GM21515 (cell line): Measurements from ENCODE around the gene KIF22.
"Not testable (repeated sequence)": the region's sequence is repeated elsewhere in the genome, so short reads cannot be mapped to it uniquely, and the experiment has no call there.

Experiments
- ATAC-seq: cut with Tn5 transposase; IDR thresholded peaks from one replicate; pipeline ENCODE4 v1.9.1; 2021; ENCODE audit not compliant: unreplicated experiment

The KIF22 gene

DNA sequence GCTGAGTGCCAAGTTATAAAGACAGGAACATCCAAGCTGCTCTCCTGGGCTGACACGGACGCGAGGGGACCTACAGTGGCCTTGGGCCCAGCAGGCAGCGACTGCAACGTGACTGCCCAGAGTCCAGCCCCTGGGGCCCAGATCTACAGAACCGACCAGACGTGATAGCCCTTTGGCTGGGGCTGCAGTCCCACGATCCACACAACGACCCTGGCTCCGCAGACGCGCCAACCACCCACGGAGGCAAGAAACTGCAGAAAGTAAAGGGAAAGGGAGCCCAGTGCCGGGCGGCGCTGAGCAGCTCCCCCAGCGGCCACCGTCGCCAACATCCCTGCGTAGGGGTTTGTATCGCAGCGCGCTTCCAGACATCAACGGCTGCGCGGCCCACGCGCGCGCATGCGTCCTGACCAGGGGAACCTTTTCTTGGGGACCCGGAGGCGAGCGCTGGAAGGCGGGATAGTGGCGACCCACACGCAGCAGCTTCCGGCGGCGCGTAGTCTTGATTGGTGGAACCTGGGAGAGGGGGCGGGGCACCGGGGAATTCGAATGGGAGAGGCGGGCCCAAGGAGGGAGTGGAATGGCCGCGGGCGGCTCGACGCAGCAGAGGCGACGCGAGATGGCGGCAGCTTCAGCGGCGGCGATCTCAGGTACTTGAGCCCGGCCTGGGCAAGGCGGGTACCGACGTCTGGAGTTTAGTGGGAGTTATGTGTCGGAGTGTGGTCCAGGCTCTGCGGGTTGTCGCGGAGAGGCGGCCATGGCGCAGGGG lies at the start of gene KIF22:
TSS of gene KIF22 (plus strand) at position 569 of the 766 bp plus-strand sequence. CDS start at position 578, 9 bp downstream.
- peak; percentile 87 for ATAC-seq

DNA sequence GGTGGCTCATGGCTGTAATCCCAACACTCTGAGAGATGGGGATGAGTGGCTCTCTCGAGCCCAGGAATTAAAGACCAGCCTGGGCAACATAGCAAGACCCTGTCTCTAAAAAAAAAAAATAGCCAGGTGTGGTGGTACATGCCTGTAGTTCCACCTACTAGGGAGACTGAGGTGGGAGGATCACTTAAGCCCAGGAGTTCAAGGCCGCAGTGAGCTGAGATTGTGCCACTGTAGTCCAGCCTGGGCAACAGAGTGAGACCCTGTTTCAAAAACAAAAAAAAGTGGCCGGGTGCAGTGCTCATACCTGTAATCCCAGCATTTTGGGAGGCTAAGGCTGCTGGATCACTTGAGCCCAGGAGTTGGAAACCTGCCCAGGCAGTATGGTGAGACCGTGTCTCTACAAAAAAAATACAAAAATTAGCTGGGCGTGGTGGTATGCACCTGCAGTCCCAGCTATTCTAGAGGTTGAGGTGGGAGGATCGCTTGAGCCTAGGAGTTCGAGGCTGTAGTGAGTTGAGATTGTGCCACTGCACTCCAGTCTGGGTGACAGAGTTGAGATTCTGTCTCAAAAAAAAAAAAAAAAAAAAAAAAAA lies 47.8 kb upstream of the KIF22 start:
- no peak for ATAC-seq

DNA sequence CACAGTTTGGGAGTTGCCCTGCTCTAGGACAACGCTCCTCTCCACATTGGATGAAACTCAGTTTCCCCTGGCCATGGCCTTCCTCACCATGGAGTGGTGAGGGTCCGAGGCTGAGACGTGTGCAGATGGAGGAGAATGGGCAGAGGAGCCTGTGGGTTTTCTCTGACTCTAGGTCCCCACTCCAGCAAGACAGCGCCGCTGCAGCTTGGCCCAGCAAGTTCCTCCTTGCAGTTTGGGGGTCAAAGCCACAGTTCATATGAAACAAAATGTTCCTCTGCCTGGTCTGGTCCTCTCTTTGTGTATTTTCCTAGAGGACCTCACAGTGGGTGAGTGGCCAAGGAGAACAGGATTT lies 47.1 kb upstream of the KIF22 start:
- no peak for ATAC-seq

DNA sequence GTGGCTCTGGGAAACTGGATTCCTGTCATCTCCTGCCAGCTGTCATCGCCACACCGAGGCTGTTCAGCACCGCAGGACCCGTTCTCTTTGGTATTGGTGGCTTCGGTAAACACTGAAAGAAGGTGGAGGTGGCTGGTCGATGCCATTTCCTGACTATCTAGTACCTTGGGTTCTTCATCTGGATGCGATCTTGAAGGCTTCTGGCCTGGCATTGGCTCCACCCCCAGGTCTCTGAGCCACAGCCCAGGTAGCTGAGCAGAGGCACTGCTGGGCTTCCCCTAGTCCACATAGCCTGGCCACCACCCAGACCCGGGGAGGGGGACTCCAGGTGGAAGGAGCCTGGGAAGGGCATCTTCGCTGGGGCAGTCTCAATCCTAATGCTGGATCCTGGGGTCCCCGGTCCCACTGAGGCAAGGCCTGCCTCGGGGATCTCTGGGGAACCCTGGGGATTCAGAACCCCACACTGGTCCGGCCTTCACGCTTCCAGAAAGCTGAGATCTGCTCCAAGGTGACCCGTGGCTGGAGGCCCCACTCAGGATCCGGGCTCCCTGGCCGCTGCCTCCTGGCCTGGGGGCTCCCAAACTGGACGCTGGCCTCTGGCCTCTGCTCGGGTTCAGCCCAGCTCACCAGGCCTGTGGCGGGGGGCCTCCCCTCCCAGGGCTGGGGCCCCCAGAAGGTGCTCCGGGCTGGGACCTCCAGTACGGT lies 46.6 kb upstream of the KIF22 start:
- no peak for ATAC-seq

DNA sequence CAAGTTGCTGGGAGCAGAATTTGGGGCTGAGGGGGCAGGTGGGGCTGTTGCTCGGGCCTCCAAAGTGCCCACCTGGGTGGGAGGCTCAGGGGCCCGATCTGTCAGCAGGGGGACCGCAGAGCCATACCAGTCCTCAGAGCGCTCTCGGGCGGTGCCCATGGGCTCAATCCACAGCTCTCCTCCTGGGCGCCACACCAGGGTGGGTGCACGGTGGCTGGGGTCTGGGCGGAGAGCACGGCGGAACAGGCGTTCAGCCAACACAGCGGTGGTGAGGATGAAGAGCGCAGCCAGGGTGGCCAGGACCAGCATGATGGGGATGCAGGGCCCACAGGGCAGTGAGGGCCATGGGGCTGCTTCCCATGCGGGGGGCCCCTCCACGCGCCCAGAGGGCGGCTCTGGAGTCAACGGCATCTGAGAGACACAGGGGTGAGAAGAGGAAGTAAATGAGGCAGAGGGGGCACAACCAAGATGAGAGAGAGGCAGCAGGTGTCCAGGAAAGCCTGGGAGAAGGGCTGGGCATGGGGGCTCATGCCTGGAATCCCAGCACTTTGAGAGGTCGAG lies 45.9 kb upstream of the KIF22 start:
- ATAC-seq: no peak

DNA sequence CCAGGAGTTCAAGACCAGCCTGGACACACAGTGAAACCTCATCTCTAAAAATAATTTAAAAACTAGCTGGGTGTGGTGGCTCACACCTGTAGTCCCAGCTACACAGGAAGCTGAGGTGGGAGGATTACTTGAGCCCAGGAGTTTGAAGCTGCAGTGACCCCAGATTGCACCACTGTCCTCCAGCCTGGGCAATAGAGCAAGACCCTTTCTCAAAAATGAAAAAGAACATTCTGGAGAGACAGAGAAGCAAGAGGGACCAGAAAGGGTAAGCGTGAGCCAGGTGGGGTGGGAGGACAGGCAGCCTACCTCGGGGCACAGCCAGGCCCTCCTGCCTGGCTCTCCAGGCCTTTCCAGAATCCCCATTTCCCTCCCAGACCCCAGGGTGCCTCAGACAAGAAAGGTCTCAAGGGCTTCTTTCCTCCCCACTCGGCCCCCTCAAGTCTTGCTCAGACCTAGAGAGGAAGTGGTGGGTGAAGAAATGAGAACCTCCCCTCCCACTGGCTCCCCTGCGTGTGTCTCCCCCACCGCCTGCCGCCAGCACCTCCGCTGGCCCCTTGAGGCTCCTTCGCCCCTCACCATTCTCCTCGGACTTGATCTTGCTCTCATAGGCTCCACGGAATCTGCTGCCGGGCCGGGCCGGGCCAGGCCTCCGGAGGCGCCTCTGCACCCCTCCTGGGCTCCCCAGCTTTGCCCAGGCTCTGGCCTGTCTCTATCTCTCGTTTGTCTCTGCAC lies 45.3 kb upstream of the KIF22 start:
- peak; percentile 8 for ATAC-seq

DNA sequence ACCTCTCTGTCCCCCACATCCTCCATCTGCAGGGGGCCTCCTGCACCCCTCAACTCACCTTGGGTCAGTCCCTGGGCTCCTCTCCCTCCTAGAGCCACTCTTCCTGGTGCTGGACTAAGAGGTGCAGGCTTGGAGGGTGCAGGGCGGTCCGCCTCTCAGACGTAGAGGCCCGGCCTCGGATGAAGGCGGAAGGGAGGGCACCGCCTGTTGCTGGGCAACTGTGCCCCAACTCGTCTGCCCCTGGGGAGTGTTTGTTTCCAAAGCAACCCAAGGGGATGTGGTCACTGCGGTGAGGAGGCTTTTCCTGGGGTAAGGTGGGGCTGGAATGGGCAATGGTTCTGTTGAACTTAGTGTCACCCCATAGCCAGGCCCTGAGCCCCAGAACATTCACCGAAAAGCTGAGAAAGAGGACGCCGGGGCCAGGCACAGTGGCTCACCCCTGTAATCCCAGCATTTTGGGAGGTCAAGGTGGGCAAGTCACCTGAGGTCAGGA lies 44.7 kb upstream of the KIF22 start, which contains the start of gene C16orf54:
TSS of gene C16orf54 (minus strand) at position 138 of the 493 bp plus-strand sequence. CDS start 1,039 bp downstream, outside the sequence.
- peak; percentile 55 for ATAC-seq

DNA sequence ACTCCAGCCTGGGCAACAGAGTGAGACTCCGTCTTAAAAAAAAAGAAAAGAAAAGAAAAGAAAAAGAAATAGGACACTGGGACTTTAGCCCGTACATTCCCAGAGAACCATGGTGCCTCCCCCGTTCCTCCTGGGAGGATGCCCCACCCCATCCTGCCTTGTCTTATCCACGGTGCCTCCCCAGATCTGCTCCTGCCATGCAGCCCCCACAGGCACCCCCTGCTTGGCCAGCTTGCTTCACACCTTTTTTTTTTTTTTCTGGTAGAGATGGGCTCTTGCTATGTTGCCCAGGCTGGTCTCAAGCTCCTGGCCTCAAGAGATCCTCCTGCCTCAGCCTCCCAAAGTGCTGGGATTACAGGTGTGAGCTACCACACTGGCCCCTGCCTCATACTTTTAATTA lies 44.0 kb upstream of the KIF22 start:
- not testable (repeated sequence) for ATAC-seq

DNA sequence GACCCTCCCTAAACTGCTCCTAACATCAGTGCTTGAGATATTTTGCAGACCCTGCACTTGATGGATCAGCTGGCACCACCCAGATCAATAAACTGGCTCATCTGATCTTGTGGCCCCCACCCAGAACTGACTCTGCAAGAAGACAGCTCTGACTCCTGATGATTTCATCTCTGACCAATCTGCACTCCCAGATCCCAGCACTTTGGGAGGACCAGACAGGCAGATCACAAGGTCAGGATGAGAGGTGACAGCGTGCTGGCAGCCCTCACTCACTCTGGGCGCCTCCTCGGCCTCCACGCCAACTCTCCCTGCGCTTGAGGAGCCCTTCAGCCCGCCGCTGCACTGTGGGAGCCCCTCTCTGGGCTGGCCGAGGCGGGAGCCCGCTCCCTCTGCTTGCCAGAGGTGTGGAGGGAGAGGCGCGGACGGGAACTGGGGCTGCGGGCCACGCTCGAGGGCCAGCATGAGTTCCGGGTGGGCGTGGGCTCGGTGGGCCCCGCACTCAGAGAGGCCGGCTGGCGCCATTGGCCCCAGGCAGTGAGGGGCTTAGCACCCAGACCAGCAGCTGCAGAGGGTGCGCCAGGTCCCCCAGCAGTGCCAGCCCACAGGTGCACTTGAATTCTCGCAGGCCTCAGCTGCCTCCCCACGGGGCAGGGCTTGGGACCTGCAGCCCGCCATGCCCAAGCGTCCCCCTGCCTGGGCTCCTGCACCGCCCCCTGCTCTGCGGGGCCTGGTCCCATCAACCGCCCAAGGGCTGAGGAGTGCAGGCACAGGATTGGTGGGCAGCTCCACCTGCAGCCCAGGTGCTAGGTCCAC lies 42.4 kb upstream of the KIF22 start:
- ATAC-seq: no peak

DNA sequence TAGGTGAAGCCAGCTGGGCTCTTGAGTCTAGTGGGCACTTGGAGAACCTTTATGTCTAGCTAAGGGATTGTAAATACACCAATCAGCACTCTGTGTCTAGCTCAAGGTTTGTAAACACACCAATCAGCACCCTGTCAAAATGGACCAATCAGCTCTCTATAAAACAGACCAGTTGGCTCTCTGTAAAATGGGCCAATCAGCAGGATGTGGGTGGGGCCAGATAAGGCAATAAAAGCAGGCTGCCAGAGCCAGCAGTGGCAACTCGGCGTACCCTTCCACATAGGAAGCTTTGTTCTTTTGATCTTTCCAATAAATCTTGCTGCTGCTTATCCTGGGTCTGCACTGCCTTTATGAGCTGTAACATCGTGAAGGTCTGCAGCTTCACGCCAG lies 41.8 kb upstream of the KIF22 start:
- not testable (repeated sequence) for ATAC-seq

DNA sequence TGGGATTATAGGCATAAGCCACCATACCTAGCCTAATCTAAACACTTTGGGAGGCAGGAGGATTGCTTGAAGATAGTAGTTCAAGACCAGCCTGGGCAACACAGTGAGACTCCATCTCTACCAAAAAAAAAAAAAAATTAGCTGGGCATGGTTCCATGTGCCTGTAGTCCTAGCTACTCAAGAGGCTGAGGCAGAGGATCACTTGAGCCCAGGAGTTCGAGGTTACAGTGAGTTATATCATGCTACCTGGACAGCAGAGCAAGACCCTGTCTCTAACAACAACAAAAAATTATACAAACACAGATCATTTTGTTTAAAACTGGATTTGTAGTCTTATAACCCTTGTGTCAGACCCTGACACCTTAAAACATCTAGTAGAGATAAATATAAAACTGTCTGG lies 37.0 kb upstream of the KIF22 start:
- ATAC-seq: no peak

DNA sequence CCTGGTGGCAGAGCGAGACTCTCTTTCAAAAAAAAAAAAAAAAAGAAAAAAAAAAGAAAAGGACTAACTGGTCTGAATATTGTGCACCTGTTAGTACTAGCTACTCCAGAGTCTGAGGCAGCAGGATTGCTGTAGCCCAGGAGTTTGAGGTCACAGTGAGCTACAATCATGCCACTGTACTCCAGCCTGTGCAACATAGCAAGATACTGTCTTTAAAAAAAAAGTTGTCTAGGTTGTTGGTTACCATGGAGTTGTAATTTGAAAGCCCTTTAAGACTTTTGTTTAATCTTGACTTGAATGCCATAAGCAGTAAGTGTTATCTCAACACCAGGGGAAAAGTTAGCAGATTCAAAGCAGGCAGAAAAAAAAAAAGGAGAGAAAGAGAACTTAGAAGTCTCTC lies 33.9 kb upstream of the KIF22 start:
- no peak for ATAC-seq

DNA sequence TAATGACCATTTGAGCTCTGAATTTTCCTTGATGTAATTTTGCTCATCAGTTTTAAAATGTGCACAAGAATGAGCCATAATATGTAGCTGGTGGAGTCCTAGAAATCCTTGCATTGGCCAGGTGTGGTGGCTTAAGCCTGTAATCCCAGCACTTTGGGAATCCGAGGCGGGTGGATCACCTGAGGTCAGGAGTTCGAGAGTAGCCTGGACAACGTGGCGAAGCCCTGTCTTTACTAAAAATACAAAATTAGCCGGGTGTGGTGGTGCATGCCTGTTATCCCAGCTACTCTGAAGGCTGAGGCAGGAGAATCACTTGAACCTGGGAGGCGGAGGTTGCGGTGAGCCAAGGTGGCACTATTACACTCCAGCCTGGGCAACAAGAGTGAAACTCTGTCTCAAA lies 33.5 kb upstream of the KIF22 start:
- not testable (repeated sequence) for ATAC-seq

DNA sequence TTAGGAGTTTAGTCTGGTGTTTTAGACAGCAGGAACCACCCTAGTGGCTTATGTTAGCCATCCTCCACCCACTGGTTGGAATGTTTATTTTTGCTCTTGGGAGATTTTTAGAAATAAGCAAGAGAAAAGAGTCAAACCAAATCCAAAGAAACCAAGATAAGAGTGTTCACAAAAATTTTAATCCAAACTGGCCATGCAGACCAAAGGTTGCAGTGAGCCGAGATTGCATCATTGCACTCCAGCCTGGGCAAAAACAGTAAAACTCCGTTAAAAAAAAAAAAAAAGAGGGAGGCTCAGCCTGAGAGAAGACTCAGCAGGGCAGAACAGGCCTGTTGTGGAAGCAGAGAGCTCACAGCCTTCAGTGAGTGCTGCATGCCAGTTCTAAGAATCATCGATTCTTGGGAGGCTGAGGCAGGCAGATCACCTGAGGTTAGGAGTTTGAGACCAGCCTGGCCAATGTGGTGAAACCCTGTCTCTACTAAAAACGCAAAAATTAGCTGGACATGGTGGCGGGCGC lies 32.5 kb upstream of the KIF22 start:
- no peak for ATAC-seq

DNA sequence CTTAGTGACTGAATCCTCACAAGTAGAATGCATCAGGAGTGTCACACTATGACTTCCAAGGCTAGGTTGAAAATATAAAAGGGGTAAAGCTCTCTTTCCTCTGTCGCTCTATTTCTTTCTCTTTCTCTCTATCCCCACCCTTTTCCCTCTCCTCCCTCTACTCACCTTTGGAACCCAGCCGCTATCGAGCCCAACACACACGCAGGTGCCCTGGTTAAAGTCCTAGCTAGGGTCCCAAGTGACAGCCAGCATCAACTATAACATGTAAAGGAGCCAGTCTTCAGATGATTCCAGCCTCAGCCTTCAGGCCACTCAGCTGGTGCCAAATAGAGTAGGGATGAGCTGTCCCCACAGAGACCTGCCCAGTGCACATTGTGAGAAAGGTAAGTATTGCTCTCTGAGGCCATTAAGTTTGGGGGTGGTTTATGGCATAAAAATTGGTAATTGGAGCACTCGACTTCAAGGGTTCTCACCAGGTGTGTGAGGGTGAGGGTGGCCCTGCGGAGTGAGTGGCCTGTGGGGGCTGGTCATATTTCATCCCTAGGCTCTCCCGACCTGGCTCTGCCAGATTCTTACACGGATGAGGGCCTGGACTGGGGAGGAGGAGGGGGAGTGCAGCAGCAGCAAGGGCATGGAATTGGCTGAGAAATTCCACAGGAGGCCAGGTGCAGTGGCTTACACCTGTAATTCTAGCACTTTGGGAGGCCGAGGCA lies 29.8 kb upstream of the KIF22 start:
- ATAC-seq: no peak

DNA sequence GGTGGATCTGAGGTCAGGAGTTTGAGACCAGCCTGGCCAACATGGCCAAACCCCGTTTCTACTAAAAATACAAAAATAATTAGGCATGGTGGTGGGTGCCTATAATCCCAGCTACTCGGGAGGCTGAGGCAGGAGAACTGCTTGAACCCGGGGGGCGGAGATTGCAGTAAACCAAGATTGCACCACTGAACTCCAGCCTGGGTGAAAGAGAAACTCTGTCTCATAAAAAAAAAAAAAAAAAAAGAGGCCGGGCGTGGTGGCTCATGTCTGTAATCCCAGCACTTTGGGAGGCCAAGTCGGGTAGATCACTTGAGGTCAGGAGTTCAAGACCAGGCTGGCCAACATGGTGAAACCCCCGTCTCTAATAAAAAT lies 29.3 kb upstream of the KIF22 start:
- ATAC-seq: not testable (repeated sequence)

DNA sequence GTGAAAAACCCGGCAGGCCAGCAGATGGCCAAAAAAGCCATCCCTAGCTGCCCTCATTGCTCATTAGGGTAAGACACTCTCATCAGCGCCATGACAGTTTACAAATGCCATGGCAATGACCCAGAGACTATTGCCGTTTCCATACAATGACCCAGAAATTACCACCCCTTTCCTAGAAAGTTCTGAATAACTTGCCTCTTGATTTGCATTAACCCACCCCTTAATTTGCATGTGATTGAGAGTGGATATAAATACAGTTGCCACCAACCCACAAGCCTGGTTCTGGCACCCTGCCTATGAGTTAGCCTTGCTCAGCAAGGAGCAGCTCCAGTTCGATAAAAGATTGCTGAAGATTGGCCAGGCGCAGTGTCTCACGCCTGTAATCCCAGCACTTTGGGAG lies 28.7 kb upstream of the KIF22 start:
- ATAC-seq: no peak

DNA sequence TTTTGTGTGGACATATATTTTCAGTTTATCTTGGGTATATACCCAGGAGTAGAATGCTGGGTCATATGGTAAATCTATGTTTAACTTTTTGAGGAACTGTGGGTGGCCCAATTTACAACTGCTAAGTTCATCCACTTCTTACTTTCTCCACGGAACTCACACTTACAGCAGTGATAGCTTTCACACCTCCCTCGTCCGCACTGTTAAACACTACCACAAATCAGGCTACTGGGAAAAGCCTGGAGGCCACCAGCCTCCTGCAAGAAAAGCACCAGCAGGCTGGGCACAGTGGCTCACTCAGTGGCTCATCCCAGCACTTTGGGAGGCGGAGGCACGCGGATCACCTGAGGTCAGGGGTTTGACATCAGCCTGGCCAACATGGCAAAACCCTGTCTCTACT lies 27.2 kb upstream of the KIF22 start:
- ATAC-seq: no peak
